Caco-2 (cell line): ENCODE results near the gene OLFML1. TPM values are rescaled to one million over a fixed set of nuclear protein-coding genes. Genes with fewer than 3 reads are reported as not detected.

ENCODE experiments used
- BruUV-seq: library from RNA; stranded (reverse); fragments of 400-500 nt; replicated peaks from 2 replicates; lab custom pipeline; 2021; lab: Mats Ljungman, UMichigan
- CTCF ChIA-PET: fragments of 300-600 bp; sonication (Branson Sonifier 250); formaldehyde crosslinking; loops from one replicate; lab custom pipeline; 2022; ENCODE audit warnings: antibody characterized with exemption; lab: Charles Lee
- POLR2A ChIA-PET: fragments of 300-600 bp; sonication (Branson Sonifier 250); formaldehyde crosslinking; loops from one replicate; lab custom pipeline; 2022; ENCODE audit warnings: antibody characterized with exemption; lab: Charles Lee
- DNase-seq, 2 experiments: peaks; one replicate each; pipeline versions ENCODE4 v3.0.0 to v3.0.0-alpha.2; 2020 to 2022
- H3K27me3 ChIP-seq: replicated peaks from 2 replicates; pipeline ENCODE4 v1.6.0; 2011; ENCODE audit warnings: low read length; ENCODE audit not compliant: control insufficient read depth, insufficient read depth
- H3K36me3 ChIP-seq: 2 replicates; pipeline ENCODE4 v1.5.1; 2011; ENCODE audit warnings: low read length; ENCODE audit not compliant: control insufficient read depth, insufficient read depth
- H3K4me1 ChIP-seq: fragments of 250-450 bp; sonication (Bioruptor Pico); 2 replicates; pipeline ENCODE4 v1.5.1; 2020; ENCODE audit warnings: mild to moderate bottlenecking
- H3K4me3 ChIP-seq: 2 replicates; pipeline ENCODE4 v1.5.1; 2011; ENCODE audit warnings: low read depth, mild to moderate bottlenecking, control low read depth, low read length
- H3K9me3 ChIP-seq: fragments of 250-450 bp; sonication (Bioruptor Pico); 2 replicates; pipeline ENCODE4 v1.5.1; 2020; ENCODE audit warnings: mild to moderate bottlenecking, moderate library complexity
- H3K27ac Mint-ChIP-seq: one replicate; pipeline ENCODE4 v1.8.0; 2022; ENCODE audit warnings: mixed read lengths; ENCODE audit not compliant: unreplicated experiment
- H3K27me3 Mint-ChIP-seq: one replicate; pipeline ENCODE4 v1.8.0; 2022; ENCODE audit warnings: mixed read lengths; ENCODE audit not compliant: insufficient read depth, unreplicated experiment
- H3K36me3 Mint-ChIP-seq: one replicate; pipeline ENCODE4 v1.8.0; 2022; ENCODE audit warnings: mild to moderate bottlenecking, mixed read lengths; ENCODE audit not compliant: insufficient read depth, unreplicated experiment
- H3K4me1 Mint-ChIP-seq: one replicate; pipeline ENCODE4 v1.8.0; 2022; ENCODE audit warnings: low read depth, mixed read lengths; ENCODE audit not compliant: unreplicated experiment
- H3K4me3 Mint-ChIP-seq: one replicate; pipeline ENCODE4 v1.8.0; 2022; ENCODE audit warnings: mild to moderate bottlenecking, moderate library complexity, mixed read lengths; ENCODE audit not compliant: unreplicated experiment
- H3K9me3 Mint-ChIP-seq: one replicate; pipeline ENCODE4 v1.8.0; 2022; ENCODE audit warnings: mixed read lengths; ENCODE audit not compliant: unreplicated experiment
- intact Hi-C: fragments of 100-400 bp; cut with micrococcal nuclease; formaldehyde crosslinking; loops from one replicate; pipeline ENCODE4 v1.10.0; 2022; ENCODE audit not compliant: unreplicated experiment
- total RNA-seq: library from RNA; stranded (reverse); gene quantifications from 2 replicates; pipeline ENCODE4 v1.2.3, GENCODE V29; 2022
- TF ChIP-seq, protein P1 (sequence below), 2 experiments: fragments of 200-600 bp in 1 of 2; IDR thresholded peaks; 1 replicate in 1 of 2; 2 replicates in 1 of 2; pipeline versions ENCODE4 v1.5.1 to v1.8.0; 2011 to 2022; ENCODE audit warnings: antibody characterized with exemption in 1 of 2, control low read depth in 1 of 2, inconsistent platforms in 1 of 2, low read depth in 1 of 2, low read length in 1 of 2, mild to moderate bottlenecking in 1 of 2, moderate library complexity in 1 of 2; ENCODE audit not compliant: insufficient read depth in 1 of 2, severe bottlenecking in 1 of 2, unreplicated experiment in 1 of 2

OLFML1 gene
- total RNA-seq, 1 experiment from 2014 or later, result 1.8 TPM

GRCh38 chr11:7520011-7520942 is 35.0 kb downstream of the OLFML1 start:
- no peaks in the 10 kb centered on the region for H3K4me1 ChIP-seq
- DNase-seq, result no peak
- intact Hi-C loops, result no loop called here
- CTCF ChIA-PET, result interaction anchor here (2.1 kb wide), 1 partner anchor 145 kb away, joined by 5 read pairs; no protein-coding TSS in a partner anchor
- H3K36me3 Mint-ChIP-seq, result no peaks in the 10 kb centered on the region
- H3K9me3 Mint-ChIP-seq, result no peaks in the 10 kb centered on the region
- no peaks in the 10 kb centered on the region for H3K27me3 Mint-ChIP-seq
- H3K36me3 ChIP-seq, result no peaks in the 10 kb centered on the region; the same call in 1 of the 2 replicates
- H3K27ac Mint-ChIP-seq, result no peak overlapping the region
- POLR2A ChIA-PET, result no interaction called here
- peaks cover 2% of the 10 kb centered on the region for H3K4me1 Mint-ChIP-seq
- no peak overlapping the region for H3K4me3 ChIP-seq
- BruUV-seq, result no TSS peak
- TF ChIP-seq, protein P1, sequence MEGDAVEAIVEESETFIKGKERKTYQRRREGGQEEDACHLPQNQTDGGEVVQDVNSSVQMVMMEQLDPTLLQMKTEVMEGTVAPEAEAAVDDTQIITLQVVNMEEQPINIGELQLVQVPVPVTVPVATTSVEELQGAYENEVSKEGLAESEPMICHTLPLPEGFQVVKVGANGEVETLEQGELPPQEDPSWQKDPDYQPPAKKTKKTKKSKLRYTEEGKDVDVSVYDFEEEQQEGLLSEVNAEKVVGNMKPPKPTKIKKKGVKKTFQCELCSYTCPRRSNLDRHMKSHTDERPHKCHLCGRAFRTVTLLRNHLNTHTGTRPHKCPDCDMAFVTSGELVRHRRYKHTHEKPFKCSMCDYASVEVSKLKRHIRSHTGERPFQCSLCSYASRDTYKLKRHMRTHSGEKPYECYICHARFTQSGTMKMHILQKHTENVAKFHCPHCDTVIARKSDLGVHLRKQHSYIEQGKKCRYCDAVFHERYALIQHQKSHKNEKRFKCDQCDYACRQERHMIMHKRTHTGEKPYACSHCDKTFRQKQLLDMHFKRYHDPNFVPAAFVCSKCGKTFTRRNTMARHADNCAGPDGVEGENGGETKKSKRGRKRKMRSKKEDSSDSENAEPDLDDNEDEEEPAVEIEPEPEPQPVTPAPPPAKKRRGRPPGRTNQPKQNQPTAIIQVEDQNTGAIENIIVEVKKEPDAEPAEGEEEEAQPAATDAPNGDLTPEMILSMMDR (IDR thresholded peaks at IDR 0.05; ENCODE audit: insufficient read depth in 1 of 2, low read depth in 1 of 2, low read length in 1 of 2, severe bottlenecking in 1 of 2, unreplicated experiment in 1 of 2), result no peak
- H3K4me3 Mint-ChIP-seq, result no peak overlapping the region
- H3K27me3 ChIP-seq, result no peaks in the 10 kb centered on the region
- H3K9me3 ChIP-seq, result no peaks in the 10 kb centered on the region

- H3K4me1 Mint-ChIP-seq, result no peaks in the 10 kb centered on the region
- POLR2A ChIA-PET, result no interaction called here
- Histone ChIP-seq H3K4me3 (no peak overlapping the region), H3K9me3 (no peaks in the 10 kb centered on the region), H3K27me3 (no peaks in the 10 kb centered on the region), H3K36me3 (no peaks in the 10 kb centered on the region; the same call in 1 of the 2 replicates), H3K4me1 (no peaks in the 10 kb centered on the region)
- CTCF ChIA-PET, result interaction anchor here (2.1 kb wide), 1 partner anchor 145 kb away, joined by 5 read pairs; no protein-coding TSS in a partner anchor
- DNase-seq, result no peak
- no peaks in the 10 kb centered on the region for H3K9me3 Mint-ChIP-seq
- intact Hi-C loops, result no loop called here
- no TSS peak for BruUV-seq
- no peaks in the 10 kb centered on the region for H3K36me3 Mint-ChIP-seq
- no peak overlapping the region for H3K27ac Mint-ChIP-seq
- H3K27me3 Mint-ChIP-seq, result no peaks in the 10 kb centered on the region
- H3K4me3 Mint-ChIP-seq, result no peak overlapping the region
- TF ChIP-seq, protein P1 (IDR thresholded peaks at IDR 0.05; ENCODE audit: insufficient read depth in 1 of 2, low read depth in 1 of 2, low read length in 1 of 2, severe bottlenecking in 1 of 2, unreplicated experiment in 1 of 2), result no peak
Observed at GRCh38 chr11:7520981-7521487, 35.7 kb downstream of the OLFML1 start.

DNA sequence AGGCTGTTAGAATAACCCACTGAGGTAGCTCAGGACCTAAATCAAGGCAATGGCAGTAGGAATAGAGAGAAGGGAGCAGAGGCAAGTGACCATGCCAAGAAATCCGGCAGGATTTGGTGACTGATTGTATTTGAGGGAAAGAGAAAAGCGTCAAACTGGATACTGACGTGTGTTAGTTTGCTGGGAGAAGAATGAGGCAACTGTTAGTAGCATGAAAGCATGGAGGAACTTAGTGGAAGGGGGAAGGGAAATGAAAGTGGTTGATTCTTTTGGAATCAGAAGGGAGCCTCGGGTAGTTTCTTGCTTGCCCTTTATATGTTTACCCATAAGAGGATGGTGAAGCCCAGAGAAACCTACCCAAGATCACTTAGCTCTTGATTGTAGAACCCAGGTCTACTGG is 36.8 kb downstream of the OLFML1 start:
- Histone ChIP-seq H3K4me1 (no peaks in the 10 kb centered on the region), H3K4me3 (no peak overlapping the region), H3K36me3 (no peaks in the 10 kb centered on the region; the same call in 1 of the 2 replicates), H3K9me3 (no peaks in the 10 kb centered on the region), H3K27me3 (no peaks in the 10 kb centered on the region)
- TF ChIP-seq, protein P1 (IDR thresholded peaks at IDR 0.05; ENCODE audit: insufficient read depth in 1 of 2, low read depth in 1 of 2, low read length in 1 of 2, severe bottlenecking in 1 of 2, unreplicated experiment in 1 of 2), result no peak
- H3K9me3 Mint-ChIP-seq, result no peaks in the 10 kb centered on the region
- CTCF ChIA-PET, result interaction anchor here (0.6 to 2.1 kb wide), 2 partner anchors 143 to 808 kb away, joined by 3 to 5 read pairs; no protein-coding TSS in a partner anchor
- intact Hi-C loops, result no loop called here
- H3K4me3 Mint-ChIP-seq, result no peak overlapping the region
- H3K27me3 Mint-ChIP-seq, result no peaks in the 10 kb centered on the region
- no peak for DNase-seq
- BruUV-seq, result no TSS peak
- no peak overlapping the region for H3K27ac Mint-ChIP-seq
- POLR2A ChIA-PET, result no interaction called here
- H3K4me1 Mint-ChIP-seq, result no peaks in the 10 kb centered on the region
- H3K36me3 Mint-ChIP-seq, result no peaks in the 10 kb centered on the region
